Heart right ventricle (tissue), 16 donors: ENCODE data around the gene MTHFD1L. TPM values are rescaled to one million over a fixed set of nuclear protein-coding genes. Genes with fewer than 3 reads are reported as not detected.

Experiments used
- ATAC-seq, 8 donors: fragments of 200-7000 bp; cut with Tn5 transposase; one replicate each; pipeline ENCODE4 v1.9.1; 2020; ENCODE audit warnings: mild to moderate bottlenecking in 8 of 8, moderate library complexity in 8 of 8, moderate number of reproducible peaks in 1 of 8
- DNase-seq, 2 donors: peaks; one replicate each; pipeline ENCODE4 v3.0.0-alpha.2; 2020
- H3K27ac ChIP-seq, 10 donors: fragments of 200-600 bp; sonication (generic) in 2 of 10; one replicate each; pipeline versions ENCODE4 v1.5.0 to v1.8.0; 2020 to 2022; ENCODE audit warnings: mild to moderate bottlenecking in 3 of 10
- H3K27me3 ChIP-seq, 7 donors: fragments of 200-600 bp; one replicate each; pipeline ENCODE4 v1.8.0; 2021 to 2022; ENCODE audit warnings: mild to moderate bottlenecking in 2 of 7
- H3K36me3 ChIP-seq, 9 donors: fragments of 200-600 bp; sonication (generic) in 1 of 9; one replicate each; pipeline versions ENCODE4 v1.5.0 to v1.8.0; 2020 to 2022; ENCODE audit warnings: mild to moderate bottlenecking in 2 of 9
- H3K4me1 ChIP-seq, 9 donors: fragments of 200-600 bp; sonication (generic) in 1 of 9; one replicate each; pipeline versions ENCODE4 v1.5.0 to v1.8.0; 2020 to 2022; ENCODE audit warnings: mild to moderate bottlenecking in 4 of 9
- H3K4me3 ChIP-seq, 10 donors: fragments of 200-600 bp; sonication (generic) in 2 of 10; one replicate each; pipeline versions ENCODE4 v1.5.0 to v1.8.0; 2020 to 2022; ENCODE audit warnings: mild to moderate bottlenecking in 7 of 10, moderate library complexity in 2 of 10
- H3K9me3 ChIP-seq, 11 donors: fragments of 200-600 bp in 10 of 11; sonication (generic) in 2 of 11; one replicate each; pipeline versions ENCODE4 v1.5.0 to v1.8.0; 2013 to 2022; ENCODE audit warnings: mild to moderate bottlenecking in 2 of 11, control low read depth in 1 of 11, moderate library complexity in 1 of 11
- WGBS, 2 donors: extraction: QIAGEN DNeasy Blood & Tissue Kit; methylation state at CpG; one replicate each; pipeline ENCODE4 v1.1.7; 2013; ENCODE audit warnings: inconsistent platforms in 1 of 2; 5-methylcytosine and 5-hydroxymethylcytosine counted together
- intact Hi-C, 10 donors: fragments of 100-400 bp; cut with DNase I; formaldehyde crosslinking; loops; one replicate each; pipeline versions ENCODE4 v1.11.1 to v1.14.2; 2022
- polyA plus RNA-seq, 2 donors: library from polyadenylated mRNA; stranded (reverse); fragments of 200-250 nt; gene quantifications; one replicate each; pipeline ENCODE4 v1.2.3, GENCODE V29; 2013
- total RNA-seq, 10 donors: library from RNA; stranded (reverse); fragmentation: NEBNext Ultra II Directional in 3 of 10; extraction: Animal tissue kit (Norgen Biotek cat#: 25700) in 3 of 10; gene quantifications; one replicate each; pipeline versions ENCODE4 v1.2.1 to v1.2.4, GENCODE V29; 2021 to 2023
- TF ChIP-seq, protein P1 (sequence below), 9 donors: fragments of 200-600 bp; sonication (generic) in 2 of 9; IDR thresholded peaks; one replicate each; pipeline versions ENCODE4 v1.5.0 to v1.8.0; 2021 to 2022; ENCODE audit warnings: antibody characterized with exemption in 9 of 9, mild to moderate bottlenecking in 5 of 9, moderate library complexity in 1 of 9
- donor health status: Arrhythmogenic right ventricular cardiomyopathy.
- donor health status: ischemic (EF 13 %, LVEDD 7.1; RV severe dilation, severe dysfunction).
- donor health status: healthy with polysubstance abuse.
- donor health status: DM: no; HTN: yes; CAD: no.
- donor health status: DM: no; HTN: no; CAD: no.
- donor health status: ischemic (EF 25% LVEDD 6.9; RV normal size, moderate dysfunction).
- donor health status: ischemic (EF 25% LVEDD 5.7; RV mildly dilated, moderate dysfunction).
- donor health status: healthy.
- donor health status: DM: yes; HTN: yes; CAD: no.
- donor health status: Ischemic cardiomyopathy.
- donor health status: ischemic (EF 35%, LVEDD 5.7; RV mildly dilated, moderate dysfunction).
- donor health status: nonischemic (EF 11% LVEDD 7.7; RV severe dilation, severe dysfunction).
- donor health status: DM: yes; HTN: yes; CAD: no.
- donor health status: PGD.
- donor health status: ischemic (EF 29% LVEDD 5.4; RV normal size, mild dysfunction).
- donor health status: nonischemic (EF 23%, LVEDD 6.1; RV moderate dilation, normal function).

MTHFD1L gene
- total and polyA plus RNA-seq, 12 donors: 1.2 to 10.8 (median 3.8) TPM

DNA sequence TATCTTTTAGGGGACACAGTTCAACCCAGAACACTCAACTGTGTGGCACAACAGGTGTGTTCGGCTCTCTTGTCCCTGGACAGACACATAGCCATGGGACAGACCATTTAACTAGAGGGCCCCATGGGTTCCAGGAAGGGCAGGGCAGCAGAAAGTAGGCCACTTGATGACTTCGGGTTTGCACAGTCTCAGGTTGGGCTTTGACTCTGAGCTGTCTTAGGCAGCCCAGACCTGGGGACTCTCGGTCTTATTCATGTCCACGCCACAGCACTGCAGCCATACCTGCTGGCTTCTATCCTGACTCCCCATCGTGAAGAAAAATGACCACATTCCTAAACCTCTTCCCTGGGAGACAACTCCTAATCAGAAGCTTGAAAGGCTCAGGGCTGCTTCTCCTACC is 228.2 kb downstream of the MTHFD1L start:
- Histone ChIP-seq H3K36me3 (peaks cover 0 to 5% (median 0%) of the 10 kb centered on the region in 9 donors), H3K27me3 (no peaks in the 10 kb centered on the region), H3K27ac (no peak overlapping the region), H3K4me1 (peaks cover 0 to 13% (median under 1%) of the 10 kb centered on the region in 9 donors), H3K9me3 (no peaks in the 10 kb centered on the region), H3K4me3 (no peak overlapping the region)
- intact Hi-C loops: no loop called here
- TF ChIP-seq, protein P1, sequence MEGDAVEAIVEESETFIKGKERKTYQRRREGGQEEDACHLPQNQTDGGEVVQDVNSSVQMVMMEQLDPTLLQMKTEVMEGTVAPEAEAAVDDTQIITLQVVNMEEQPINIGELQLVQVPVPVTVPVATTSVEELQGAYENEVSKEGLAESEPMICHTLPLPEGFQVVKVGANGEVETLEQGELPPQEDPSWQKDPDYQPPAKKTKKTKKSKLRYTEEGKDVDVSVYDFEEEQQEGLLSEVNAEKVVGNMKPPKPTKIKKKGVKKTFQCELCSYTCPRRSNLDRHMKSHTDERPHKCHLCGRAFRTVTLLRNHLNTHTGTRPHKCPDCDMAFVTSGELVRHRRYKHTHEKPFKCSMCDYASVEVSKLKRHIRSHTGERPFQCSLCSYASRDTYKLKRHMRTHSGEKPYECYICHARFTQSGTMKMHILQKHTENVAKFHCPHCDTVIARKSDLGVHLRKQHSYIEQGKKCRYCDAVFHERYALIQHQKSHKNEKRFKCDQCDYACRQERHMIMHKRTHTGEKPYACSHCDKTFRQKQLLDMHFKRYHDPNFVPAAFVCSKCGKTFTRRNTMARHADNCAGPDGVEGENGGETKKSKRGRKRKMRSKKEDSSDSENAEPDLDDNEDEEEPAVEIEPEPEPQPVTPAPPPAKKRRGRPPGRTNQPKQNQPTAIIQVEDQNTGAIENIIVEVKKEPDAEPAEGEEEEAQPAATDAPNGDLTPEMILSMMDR (IDR thresholded peaks at IDR 0.05): no peak
- DNase-seq: no peak
- no peak for ATAC-seq
- 76 to 90% methylated on average over 5 of the region's 5 CpGs for WGBS, 2 donors

DNA sequence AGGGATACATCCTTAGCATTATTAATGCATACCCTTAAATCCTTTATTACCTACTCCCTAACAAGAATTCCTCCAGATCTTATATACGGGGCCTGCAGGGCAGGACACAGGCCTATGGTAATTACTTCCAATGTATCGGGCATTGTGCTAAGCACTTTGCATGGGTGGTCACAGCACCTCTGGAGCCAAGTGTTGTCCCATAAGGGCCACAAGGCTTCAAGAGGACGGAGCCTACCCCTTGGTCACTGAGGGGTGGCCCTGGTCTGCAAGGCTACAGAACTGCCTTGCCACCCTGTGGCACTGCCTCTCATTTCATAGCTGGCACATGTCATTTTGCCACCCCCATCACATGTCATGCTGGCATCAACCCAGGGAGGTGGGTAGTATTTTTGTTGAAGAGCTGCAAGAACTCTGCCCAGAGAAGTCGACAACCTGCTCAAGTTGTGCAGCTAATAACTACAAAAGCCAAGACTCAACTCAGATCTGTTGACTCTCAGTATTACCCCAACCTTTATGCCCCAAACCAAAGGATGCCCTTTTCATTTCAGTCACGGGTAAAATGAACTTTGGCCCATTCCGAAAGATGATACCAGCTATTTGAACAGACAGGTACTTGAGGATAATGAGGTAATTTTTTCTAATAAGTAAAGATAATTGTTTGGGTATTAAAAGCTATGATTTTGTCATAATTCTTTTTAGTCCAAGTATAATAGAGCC is 230.2 kb downstream of the MTHFD1L start:
- intact Hi-C loops: no loop called here
- no peaks in the 10 kb centered on the region for H3K9me3 ChIP-seq
- H3K27me3 ChIP-seq: no peaks in the 10 kb centered on the region
- WGBS, 2 donors: 93 to 94% methylated on average over 6 of the region's 6 CpGs
- no peak for DNase-seq
- peaks cover 0 to 9% (median 0%) of the 10 kb centered on the region in 9 donors for H3K4me1 ChIP-seq
- ATAC-seq: no peak
- TF ChIP-seq, protein P1 (IDR thresholded peaks at IDR 0.05): no peak
- no peak overlapping the region for H3K27ac ChIP-seq
- peaks cover 0 to 5% (median 0%) of the 10 kb centered on the region in 9 donors for H3K36me3 ChIP-seq
- no peak overlapping the region for H3K4me3 ChIP-seq

DNA sequence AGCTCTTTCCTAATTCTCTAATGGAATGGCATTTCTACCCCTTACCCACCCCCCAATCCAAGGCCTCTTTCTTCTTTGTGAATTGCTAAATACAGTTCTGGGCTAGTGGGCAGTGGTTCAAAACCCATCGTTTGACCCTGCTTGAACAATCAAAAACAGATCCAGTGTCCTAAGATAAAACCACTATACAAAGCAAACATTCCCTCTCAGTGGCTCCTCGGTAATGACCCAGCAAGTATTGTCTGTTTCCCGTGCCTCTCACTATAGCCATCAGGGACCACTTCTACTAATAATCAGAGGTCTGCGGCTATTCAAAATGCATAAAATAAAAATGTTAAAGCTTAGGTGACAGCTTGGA is 230.7 kb downstream of the MTHFD1L start:
- Histone ChIP-seq H3K27me3 (no peaks in the 10 kb centered on the region), H3K9me3 (no peaks in the 10 kb centered on the region), H3K4me3 (no peak overlapping the region), H3K36me3 (peaks cover 0 to 5% (median 0%) of the 10 kb centered on the region in 9 donors), H3K27ac (no peak overlapping the region), H3K4me1 (peaks cover 0 to 12% (median 4%) of the 10 kb centered on the region in 9 donors)
- DNase-seq: no peak
- 59 to 61% methylated on average over 4 of the region's 4 CpGs for WGBS, 2 donors
- TF ChIP-seq, protein P1 (IDR thresholded peaks at IDR 0.05): no peak
- no peak for ATAC-seq
- intact Hi-C loops: no loop called here

DNA sequence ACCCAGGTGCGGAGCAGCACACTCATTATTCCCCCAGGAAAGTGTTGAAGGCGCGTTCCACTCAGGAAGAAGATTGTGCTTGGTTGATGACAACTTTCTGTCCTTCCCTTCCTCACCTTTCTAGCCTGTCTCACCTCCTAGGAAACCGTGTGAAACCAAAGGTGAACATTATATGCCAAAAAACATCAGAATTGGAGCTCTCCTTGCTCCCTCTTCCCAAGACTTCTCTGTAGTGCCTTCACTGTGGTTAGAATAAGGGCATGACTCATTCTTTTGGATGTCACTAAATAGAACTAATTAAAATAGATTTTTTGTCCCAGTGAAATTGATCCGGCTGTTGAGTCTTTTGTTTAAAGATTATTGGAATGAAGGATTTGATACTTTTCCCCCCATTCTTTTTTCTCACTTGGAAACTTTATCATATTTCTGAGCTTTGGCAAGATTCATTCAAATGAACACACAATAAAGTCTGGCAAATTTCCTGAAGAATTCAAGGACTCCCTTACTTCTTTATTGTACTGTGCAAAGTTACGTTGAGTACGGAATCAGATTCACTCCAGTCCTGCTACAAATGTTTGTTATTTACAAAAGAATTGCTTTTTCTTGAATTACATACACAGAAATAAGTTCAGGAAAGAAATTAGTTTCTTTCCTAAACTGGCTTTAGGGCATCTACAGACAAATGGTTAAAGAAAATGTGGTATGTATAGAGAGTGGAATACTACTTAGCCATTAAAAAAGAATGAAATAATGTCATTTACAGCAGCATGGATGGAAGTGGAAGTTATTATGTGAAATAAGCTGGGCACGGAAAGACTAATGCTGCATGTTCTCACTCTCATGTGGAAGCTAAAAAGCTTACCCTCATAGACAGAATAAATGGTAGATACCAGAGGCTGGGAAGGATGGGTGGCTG is 231.4 kb downstream of the MTHFD1L start:
- ATAC-seq: no peak
- TF ChIP-seq, protein P1 (IDR thresholded peaks at IDR 0.05): no peak
- Histone ChIP-seq H3K4me3 (no peak overlapping the region), H3K36me3 (peaks cover 0 to 5% (median 0%) of the 10 kb centered on the region in 9 donors), H3K9me3 (no peaks in the 10 kb centered on the region), H3K27me3 (no peaks in the 10 kb centered on the region), H3K4me1 (peaks cover 0 to 19% (median 4%) of the 10 kb centered on the region in 9 donors), H3K27ac (no peak overlapping the region)
- DNase-seq: no peak
- intact Hi-C loops: no loop called here
- WGBS, 2 donors: 92 to 94% methylated on average over 8 of the region's 8 CpGs
